A673 (cell line): Measurements from ENCODE around the gene CIROP.

Source experiments
- CTCF ChIP-seq: fragments of 300-800, 200-600 bp; sonication (generic); conservative IDR thresholded peaks from 2 replicates; pipeline ENCODE4 v1.5.1; 2017; ENCODE audit warnings: low read depth, mild to moderate bottlenecking, antibody characterized with exemption, low read length, moderate library complexity, mixed read lengths
- EZH2 ChIP-seq: fragments of 200-600 bp; sonication (generic); IDR thresholded peaks from 2 replicates; pipeline ENCODE4 v1.6.1; 2017; ENCODE audit warnings: borderline replicate concordance, low read depth, mild to moderate bottlenecking, mixed read lengths, antibody characterized with exemption, low read length; ENCODE audit not compliant: poor library complexity, severe bottlenecking

- TF ChIP-seq CTCF (no peak), EZH2 (no peak)
These were observed 6.0 kb upstream of the CIROP start for GRCh38 chr14:23110579-23111365.
